ENCODE measurements around the gene ARID1B.
"Not testable (repeated sequence)": the region's sequence is repeated elsewhere in the genome, so short reads cannot be mapped to it uniquely, and the experiment has no call there.

The ARID1B gene

GRCh38 chr6:157037165-157037564, 260.0 kb downstream of the ARID1B start:
- Histone ChIP-seq H3K9me3 (ENCODE audit: control insufficient read depth in 5 of 5, low read length in 5 of 5) (no peaks in the 10 kb centered on the region), H3K4me1 (ENCODE audit: control insufficient read depth in 5 of 5, insufficient read depth in 5 of 5, low read length in 5 of 5) (peaks cover 0 to 35% (median 23%) of the 10 kb centered on the region in 5 donors), H3K9ac (ENCODE audit: low read length in 5 of 5) (peak overlapping the region in 1 of 5 donors; percentile 16), H3K4me3 (ENCODE audit: low read depth in 1 of 5, low read length in 5 of 5) (no peak overlapping the region), H3K36me3 (ENCODE audit: control insufficient read depth in 5 of 5, insufficient read depth in 5 of 5, low read length in 5 of 5) (peaks cover 0 to 3% (median 0%) of the 10 kb centered on the region in 5 donors), H3K27ac (ENCODE audit: low read depth, low read length) (no peak overlapping the region), H3K27me3 (ENCODE audit: control insufficient read depth in 5 of 5, insufficient read depth in 4 of 5, low read length in 5 of 5) (no peaks in the 10 kb centered on the region)

- Histone ChIP-seq H3K36me3 (ENCODE audit: control insufficient read depth in 5 of 5, insufficient read depth in 5 of 5, low read length in 5 of 5) (peaks cover 0 to 3% (median 0%) of the 10 kb centered on the region in 5 donors), H3K9ac (ENCODE audit: low read length in 5 of 5) (no peak overlapping the region), H3K4me3 (ENCODE audit: low read depth in 1 of 5, low read length in 5 of 5) (no peak overlapping the region), H3K27ac (ENCODE audit: low read depth, low read length) (no peak overlapping the region), H3K9me3 (ENCODE audit: control insufficient read depth in 5 of 5, low read length in 5 of 5) (no peaks in the 10 kb centered on the region), H3K27me3 (ENCODE audit: control insufficient read depth in 5 of 5, insufficient read depth in 4 of 5, low read length in 5 of 5) (no peaks in the 10 kb centered on the region), H3K4me1 (ENCODE audit: control insufficient read depth in 5 of 5, insufficient read depth in 5 of 5, low read length in 5 of 5) (peaks cover 0 to 32% (median 22%) of the 10 kb centered on the region in 5 donors)
Measured at GRCh38 chr6:157038610-157039009, 261.4 kb downstream of the ARID1B start.

GRCh38 chr6:157039639-157040038, 262.5 kb downstream of the ARID1B start:
- H3K4me3 ChIP-seq (ENCODE audit: low read depth in 1 of 5, low read length in 5 of 5); H3K9ac ChIP-seq (ENCODE audit: low read length in 5 of 5); H3K9me3 ChIP-seq (ENCODE audit: control insufficient read depth in 5 of 5, low read length in 5 of 5); H3K36me3 ChIP-seq (ENCODE audit: control insufficient read depth in 5 of 5, insufficient read depth in 5 of 5, low read length in 5 of 5); H3K27ac ChIP-seq (ENCODE audit: low read depth, low read length); H3K27me3 ChIP-seq (ENCODE audit: control insufficient read depth in 5 of 5, insufficient read depth in 4 of 5, low read length in 5 of 5): not testable (repeated sequence)
- H3K4me1 ChIP-seq (ENCODE audit: control insufficient read depth in 5 of 5, insufficient read depth in 5 of 5, low read length in 5 of 5): peaks cover 0 to 22% (median 13%) of the 10 kb centered on the region in 5 donors

- Histone ChIP-seq H3K4me3 (ENCODE audit: low read depth in 1 of 5, low read length in 5 of 5) (no peak overlapping the region), H3K9me3 (ENCODE audit: control insufficient read depth in 5 of 5, low read length in 5 of 5) (no peaks in the 10 kb centered on the region), H3K27ac (ENCODE audit: low read depth, low read length) (no peak overlapping the region), H3K9ac (ENCODE audit: low read length in 5 of 5) (no peak overlapping the region), H3K36me3 (ENCODE audit: control insufficient read depth in 5 of 5, insufficient read depth in 5 of 5, low read length in 5 of 5) (peaks cover 0 to 3% (median 0%) of the 10 kb centered on the region in 5 donors), H3K27me3 (ENCODE audit: control insufficient read depth in 5 of 5, insufficient read depth in 4 of 5, low read length in 5 of 5) (no peaks in the 10 kb centered on the region), H3K4me1 (ENCODE audit: control insufficient read depth in 5 of 5, insufficient read depth in 5 of 5, low read length in 5 of 5) (peaks cover 0 to 19% (median 12%) of the 10 kb centered on the region in 5 donors)
Measured at GRCh38 chr6:157040191-157040590, 263.0 kb downstream of the ARID1B start.

GRCh38 chr6:157045831-157046454, 268.8 kb downstream of the ARID1B start:
- no peak overlapping the region for H3K4me3 ChIP-seq (ENCODE audit: low read depth in 1 of 5, low read length in 5 of 5)
- H3K36me3 ChIP-seq (ENCODE audit: control insufficient read depth in 5 of 5, insufficient read depth in 5 of 5, low read length in 5 of 5): peaks cover 0 to 3% (median 0%) of the 10 kb centered on the region in 5 donors
- no peaks in the 10 kb centered on the region for H3K9me3 ChIP-seq (ENCODE audit: control insufficient read depth in 5 of 5, low read length in 5 of 5)
- H3K27me3 ChIP-seq (ENCODE audit: control insufficient read depth in 5 of 5, insufficient read depth in 4 of 5, low read length in 5 of 5): no peaks in the 10 kb centered on the region
- H3K27ac ChIP-seq (ENCODE audit: low read depth, low read length): no peak overlapping the region
- H3K9ac ChIP-seq (ENCODE audit: low read length in 5 of 5): no peak overlapping the region
- peaks cover 0 to 14% (median 6%) of the 10 kb centered on the region in 5 donors for H3K4me1 ChIP-seq (ENCODE audit: control insufficient read depth in 5 of 5, insufficient read depth in 5 of 5, low read length in 5 of 5)

GRCh38 chr6:157046776-157047175, 269.6 kb downstream of the ARID1B start:
- Histone ChIP-seq H3K27ac (ENCODE audit: low read depth, low read length) (no peak overlapping the region), H3K9me3 (ENCODE audit: control insufficient read depth in 5 of 5, low read length in 5 of 5) (no peaks in the 10 kb centered on the region), H3K36me3 (ENCODE audit: control insufficient read depth in 5 of 5, insufficient read depth in 5 of 5, low read length in 5 of 5) (no peaks in the 10 kb centered on the region), H3K4me3 (ENCODE audit: low read depth in 1 of 5, low read length in 5 of 5) (no peak overlapping the region), H3K27me3 (ENCODE audit: control insufficient read depth in 5 of 5, insufficient read depth in 4 of 5, low read length in 5 of 5) (no peaks in the 10 kb centered on the region), H3K9ac (ENCODE audit: low read length in 5 of 5) (no peak overlapping the region), H3K4me1 (ENCODE audit: control insufficient read depth in 5 of 5, insufficient read depth in 5 of 5, low read length in 5 of 5) (peaks cover 0 to 15% (median 6%) of the 10 kb centered on the region in 5 donors)

- peak overlapping the region in 1 of 5 donors; percentile 13 for H3K9ac ChIP-seq (ENCODE audit: low read length in 5 of 5)
Measured at GRCh38 chr6:157047328-157047727, 270.1 kb downstream of the ARID1B start.

GRCh38 chr6:157047951-157048350, 270.8 kb downstream of the ARID1B start:
- Histone ChIP-seq H3K36me3 (ENCODE audit: control insufficient read depth in 5 of 5, insufficient read depth in 5 of 5, low read length in 5 of 5) (no peaks in the 10 kb centered on the region), H3K27me3 (ENCODE audit: control insufficient read depth in 5 of 5, insufficient read depth in 4 of 5, low read length in 5 of 5) (no peaks in the 10 kb centered on the region), H3K4me1 (ENCODE audit: control insufficient read depth in 5 of 5, insufficient read depth in 5 of 5, low read length in 5 of 5) (peaks cover 0 to 15% (median 6%) of the 10 kb centered on the region in 5 donors), H3K9me3 (ENCODE audit: control insufficient read depth in 5 of 5, low read length in 5 of 5) (no peaks in the 10 kb centered on the region), H3K27ac (ENCODE audit: low read depth, low read length) (no peak overlapping the region), H3K4me3 (ENCODE audit: low read depth in 1 of 5, low read length in 5 of 5) (no peak overlapping the region), H3K9ac (ENCODE audit: low read length in 5 of 5) (peak overlapping the region in 1 of 5 donors; percentile 13)

More at GRCh38 chr6:157047328-157047727, 270.1 kb downstream of the ARID1B start:
- Histone ChIP-seq H3K9me3 (ENCODE audit: control insufficient read depth in 5 of 5, low read length in 5 of 5) (no peaks in the 10 kb centered on the region), H3K36me3 (ENCODE audit: control insufficient read depth in 5 of 5, insufficient read depth in 5 of 5, low read length in 5 of 5) (no peaks in the 10 kb centered on the region), H3K27me3 (ENCODE audit: control insufficient read depth in 5 of 5, insufficient read depth in 4 of 5, low read length in 5 of 5) (no peaks in the 10 kb centered on the region), H3K4me1 (ENCODE audit: control insufficient read depth in 5 of 5, insufficient read depth in 5 of 5, low read length in 5 of 5) (peaks cover 0 to 15% (median 6%) of the 10 kb centered on the region in 5 donors), H3K4me3 (ENCODE audit: low read depth in 1 of 5, low read length in 5 of 5) (no peak overlapping the region), H3K27ac (ENCODE audit: low read depth, low read length) (no peak overlapping the region)

- Histone ChIP-seq H3K4me3 (ENCODE audit: low read depth in 1 of 5, low read length in 5 of 5) (no peak overlapping the region), H3K9ac (ENCODE audit: low read length in 5 of 5) (no peak overlapping the region)
Measured at GRCh38 chr6:157049133-157049532, 272.0 kb downstream of the ARID1B start.

GRCh38 chr6:157050537-157051265, 273.5 kb downstream of the ARID1B start:
- peaks cover 0 to 3% (median 1%) of the 10 kb centered on the region in 5 donors for H3K9me3 ChIP-seq (ENCODE audit: control insufficient read depth in 5 of 5, low read length in 5 of 5)
- peaks cover 0 to 15% (median 6%) of the 10 kb centered on the region in 5 donors for H3K4me1 ChIP-seq (ENCODE audit: control insufficient read depth in 5 of 5, insufficient read depth in 5 of 5, low read length in 5 of 5)
- H3K4me3 ChIP-seq (ENCODE audit: low read depth in 1 of 5, low read length in 5 of 5): no peak overlapping the region
- no peak overlapping the region for H3K9ac ChIP-seq (ENCODE audit: low read length in 5 of 5)
- peaks cover 0 to 2% (median 0%) of the 10 kb centered on the region in 5 donors for H3K36me3 ChIP-seq (ENCODE audit: control insufficient read depth in 5 of 5, insufficient read depth in 5 of 5, low read length in 5 of 5)
- H3K27me3 ChIP-seq (ENCODE audit: control insufficient read depth in 5 of 5, insufficient read depth in 4 of 5, low read length in 5 of 5): no peaks in the 10 kb centered on the region
- no peak overlapping the region for H3K27ac ChIP-seq (ENCODE audit: low read depth, low read length)

More at GRCh38 chr6:157049133-157049532, 272.0 kb downstream of the ARID1B start:
- Histone ChIP-seq H3K27me3 (ENCODE audit: control insufficient read depth in 5 of 5, insufficient read depth in 4 of 5, low read length in 5 of 5) (no peaks in the 10 kb centered on the region), H3K27ac (ENCODE audit: low read depth, low read length) (no peak overlapping the region), H3K36me3 (ENCODE audit: control insufficient read depth in 5 of 5, insufficient read depth in 5 of 5, low read length in 5 of 5) (no peaks in the 10 kb centered on the region), H3K9me3 (ENCODE audit: control insufficient read depth in 5 of 5, low read length in 5 of 5) (no peaks in the 10 kb centered on the region), H3K4me1 (ENCODE audit: control insufficient read depth in 5 of 5, insufficient read depth in 5 of 5, low read length in 5 of 5) (peaks cover 0 to 15% (median 6%) of the 10 kb centered on the region in 5 donors)

All from subcutaneous abdominal adipose tissue (tissue), 5 donors.